A673 (cell line): ENCODE measurements around the gene KBTBD13. TPM values are rescaled to one million over a fixed set of nuclear protein-coding genes. Genes with fewer than 3 reads are reported as not detected.

Source experiments
- BruUV-seq: library from RNA; stranded (reverse); fragments of 400-500 nt; replicated peaks from 2 replicates; lab custom pipeline; 2021; lab: Mats Ljungman, UMichigan
- CTCF ChIA-PET: fragments of 300-600 bp; sonication (Branson Sonifier 250); formaldehyde crosslinking; loops from one replicate; lab custom pipeline; 2022; ENCODE audit warnings: antibody characterized with exemption; lab: Charles Lee
- POLR2A ChIA-PET: fragments of 300-600 bp; sonication (Branson Sonifier 250); formaldehyde crosslinking; loops from one replicate; lab custom pipeline; 2022; ENCODE audit warnings: antibody characterized with exemption; ENCODE audit not compliant: low non-redundant PET; lab: Charles Lee
- DNase-seq: peaks from one replicate; pipeline ENCODE4 v3.0.0-alpha.2; 2015; ENCODE audit warnings: low spot score
- H3K27ac ChIP-seq: fragments of 200-600 bp; sonication (generic); 2 replicates; pipeline ENCODE4 v1.5.1; 2016; ENCODE audit warnings: mixed run types, low read depth, mild to moderate bottlenecking, mixed read lengths, antibody characterized with exemption, low read length; ENCODE audit not compliant: poor library complexity, severe bottlenecking
- H3K27me3 ChIP-seq: fragments of 200-600 bp; sonication (generic); replicated peaks from 2 replicates; pipeline ENCODE4 v1.6.1; 2017; ENCODE audit warnings: mixed run types, low read depth, mild to moderate bottlenecking, mixed read lengths, antibody characterized with exemption, low read length; ENCODE audit not compliant: insufficient read depth, poor library complexity
- H3K36me3 ChIP-seq: fragments of 200-600 bp; sonication (generic); 2 replicates; pipeline ENCODE4 v1.6.1; 2016; ENCODE audit warnings: mixed run types, mild to moderate bottlenecking, mixed read lengths, antibody characterized with exemption, low read length; ENCODE audit not compliant: insufficient read depth, poor library complexity, severe bottlenecking
- H3K4me1 ChIP-seq: fragments of 200-600 bp; sonication (generic); 2 replicates; pipeline ENCODE4 v1.6.1; 2017; ENCODE audit warnings: mixed run types, mild to moderate bottlenecking, mixed read lengths, antibody characterized with exemption, low read length; ENCODE audit not compliant: insufficient read depth, poor library complexity, severe bottlenecking
- H3K4me3 ChIP-seq: fragments of 200-600 bp; sonication (generic); 2 replicates; pipeline ENCODE4 v1.5.1; 2016; ENCODE audit warnings: low read depth, mixed run types, mild to moderate bottlenecking, mixed read lengths, low read length; ENCODE audit not compliant: poor library complexity, severe bottlenecking
- H3K9me3 ChIP-seq: fragments of 200-600 bp; sonication (generic); 2 replicates; pipeline ENCODE4 v1.6.1; 2016; ENCODE audit warnings: mixed run types, low read depth, mild to moderate bottlenecking, mixed read lengths, antibody characterized with exemption, low read length; ENCODE audit not compliant: poor library complexity, severe bottlenecking
- CTCF ChIP-seq: fragments of 300-800, 200-600 bp; sonication (generic); conservative IDR thresholded peaks from 2 replicates; pipeline ENCODE4 v1.5.1; 2017; ENCODE audit warnings: low read depth, mild to moderate bottlenecking, antibody characterized with exemption, low read length, moderate library complexity, mixed read lengths
- EZH2 ChIP-seq: fragments of 200-600 bp; sonication (generic); IDR thresholded peaks from 2 replicates; pipeline ENCODE4 v1.6.1; 2017; ENCODE audit warnings: borderline replicate concordance, low read depth, mild to moderate bottlenecking, mixed read lengths, antibody characterized with exemption, low read length; ENCODE audit not compliant: poor library complexity, severe bottlenecking
- intact Hi-C: fragments of 100-400 bp; cut with micrococcal nuclease; formaldehyde crosslinking; loops from one replicate; pipeline ENCODE4 v1.10.0; 2022; ENCODE audit not compliant: unreplicated experiment
- total RNA-seq: library from RNA; stranded (reverse); gene quantifications from 2 replicates; pipeline ENCODE4 v1.2.3, GENCODE V29; 2021

KBTBD13 gene
- total RNA-seq, 1 experiment from 2014 or later = not detected

DNA sequence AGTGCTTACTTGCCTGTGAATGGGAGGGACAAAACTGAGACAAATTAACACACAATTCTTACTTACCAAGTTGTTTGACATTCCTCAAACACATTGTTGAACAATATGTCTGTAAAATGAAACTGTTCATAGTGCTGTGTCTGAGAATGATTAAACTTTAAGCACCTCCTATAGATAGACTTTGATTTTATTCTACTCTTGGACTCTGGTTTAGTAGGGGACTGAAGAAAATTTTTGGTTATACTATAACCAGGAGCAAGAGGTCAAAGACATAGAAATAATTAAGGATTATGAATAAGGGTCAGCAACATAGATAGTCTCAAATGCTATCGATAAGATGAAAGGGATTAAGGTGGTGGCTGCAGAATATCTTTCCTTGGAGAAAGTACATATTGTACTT lies 39.2 kb upstream of the KBTBD13 start:
- TF ChIP-seq EZH2 = no peak
- TF ChIP-seq CTCF = no peak
- intact Hi-C loops = loop anchor here (10.0 kb wide), 1 partner anchor 347 kb away; no protein-coding TSS in a partner anchor
- POLR2A ChIA-PET = no interaction called here
- no TSS peak for BruUV-seq
- Histone ChIP-seq H3K27ac (no peak overlapping the region), H3K9me3 (no peaks in the 10 kb centered on the region), H3K36me3 (no peaks in the 10 kb centered on the region), H3K4me3 (no peak overlapping the region), H3K27me3 (no peaks in the 10 kb centered on the region), H3K4me1 (peaks cover 7% of the 10 kb centered on the region)
- no peak for DNase-seq
- CTCF ChIA-PET = no interaction called here

GRCh38 chr15:65038428-65038827 lies 38.1 kb upstream of the KBTBD13 start:
- BruUV-seq = no TSS peak
- no peaks in the 10 kb centered on the region for H3K36me3 ChIP-seq
- DNase-seq = no peak
- ChIA-PET CTCF (no interaction called here), POLR2A (no interaction called here)
- TF ChIP-seq CTCF (no peak), EZH2 (no peak)
- peaks cover 4% of the 10 kb centered on the region for H3K4me1 ChIP-seq
- no peaks in the 10 kb centered on the region for H3K9me3 ChIP-seq
- no peak overlapping the region for H3K27ac ChIP-seq
- H3K4me3 ChIP-seq = no peak overlapping the region
- H3K27me3 ChIP-seq = no peaks in the 10 kb centered on the region
- intact Hi-C loops = loop anchor here (10.0 kb wide), 1 partner anchor 346 kb away; no protein-coding TSS in a partner anchor

- DNase-seq = no peak
- TF ChIP-seq EZH2 (no peak), CTCF (no peak)
- Histone ChIP-seq H3K27me3 (no peaks in the 10 kb centered on the region), H3K36me3 (no peaks in the 10 kb centered on the region), H3K4me1 (peaks cover under 1% of the 10 kb centered on the region), H3K27ac (no peak overlapping the region), H3K9me3 (no peaks in the 10 kb centered on the region), H3K4me3 (no peak overlapping the region)
- intact Hi-C loops = loop anchor here (10.0 kb wide), 1 partner anchor 346 kb away; no protein-coding TSS in a partner anchor
- CTCF ChIA-PET = no interaction called here
- no TSS peak for BruUV-seq
- POLR2A ChIA-PET = no interaction called here
Measured at GRCh38 chr15:65038836-65039235, 37.7 kb upstream of the KBTBD13 start.
